ENCODE measurements around the gene ZMAT5. TPM values are rescaled to one million over a fixed set of nuclear protein-coding genes. Genes with fewer than 3 reads are reported as not detected.

Gene ZMAT5
- total and polyA plus RNA-seq, 9 of the 15 experiments (the other 6 are each of a cell fraction or from before 2014, with no cell fraction given), result 2.0 to 25.2 (median 11.9) TPM

- TF ChIP-seq ZBTB43 (CRISPR knock-in tag; IDR thresholded peaks at IDR 0.05) (no peak), EP400 (IDR thresholded peaks at IDR 0.05) (peak; percentile 68; the same call in 1 of the 2 replicates), PHF21A (IDR thresholded peaks at IDR 0.05; ENCODE audit: borderline replicate concordance, low read depth) (no peak), BRD9 (IDR thresholded peaks at IDR 0.05; ENCODE audit: low read depth, partially characterized antibody) (no peak), NRF1 (conservative IDR thresholded peaks at IDR 0.05 in 1 of 2, IDR thresholded peaks at IDR 0.05 in 1 of 2) (peak; percentile 97), NR0B1 (IDR thresholded peaks at IDR 0.05; ENCODE audit: partially characterized antibody) (no peak), HMGN3 (IDR thresholded peaks at IDR 0.05; ENCODE audit: borderline replicate concordance, extremely low read depth, insufficient read length, low read depth, low read length) (no peak), E2F5 (CRISPR knock-in tag; IDR thresholded peaks at IDR 0.05) (no peak), MXI1 (IDR thresholded peaks at IDR 0.05; ENCODE audit: low read depth, low read length) (no peak), ZNF347 (CRISPR knock-in tag; IDR thresholded peaks at IDR 0.05; ENCODE audit: low read depth) (no peak), MBD2 (IDR thresholded peaks at IDR 0.05; ENCODE audit: borderline replicate concordance, low read depth) (no peak; the same call in 1 of the 2 replicates), SRF (CRISPR knock-in tag; IDR thresholded peaks at IDR 0.05) (no peak), FOXJ2 (tag; IDR thresholded peaks at IDR 0.05) (peak; percentile 62; the same call in 1 of the 2 replicates), ZNF75A (CRISPR knock-in tag; IDR thresholded peaks at IDR 0.05) (no peak), ZNF592 (IDR thresholded peaks at IDR 0.05) (peak; percentile 84), SLC30A9 (CRISPR knock-in tag; IDR thresholded peaks at IDR 0.05) (no peak), NCOR1 (IDR thresholded peaks at IDR 0.05) (no peak)
These were observed 604 bp upstream of the ZMAT5 start, which contains the start of gene UQCR10 (continued) for GRCh38 chr22:29767171-29768051.
